BE2C (cell line): ENCODE data around the gene SH3PXD2B.

Experiments
- DNase-seq: peaks from one replicate; pipeline ENCODE4 v3.0.0-alpha.2; 2020
- H3K27me3 ChIP-seq: fragments of 250-450 bp; sonication (Bioruptor Pico); 2 replicates; pipeline ENCODE4 v1.5.1; 2020; ENCODE audit warnings: mild to moderate bottlenecking
- H3K36me3 ChIP-seq: fragments of 250-450 bp; sonication (Bioruptor Pico); 2 replicates; pipeline ENCODE4 v1.5.1; 2020; ENCODE audit warnings: mild to moderate bottlenecking
- H3K4me1 ChIP-seq: fragments of 250-450 bp; sonication (Bioruptor Pico); 2 replicates; pipeline ENCODE4 v1.5.1; 2020
- H3K4me3 ChIP-seq: 2 replicates; pipeline ENCODE4 v1.5.1; 2011; ENCODE audit warnings: low read depth, low read length
- H3K9me3 ChIP-seq: fragments of 250-450 bp; sonication (Bioruptor Pico); 2 replicates; pipeline ENCODE4 v1.5.1; 2020
- CTCF ChIP-seq: IDR thresholded peaks from 2 replicates; pipeline ENCODE4 v1.5.1; 2012; ENCODE audit warnings: mild to moderate bottlenecking, low read depth, low read length

Gene SH3PXD2B

GRCh38 chr5:172364773-172365172, 89.6 kb downstream of the SH3PXD2B start:
- Histone ChIP-seq H3K4me3 (no peak overlapping the region), H3K4me1 (peaks cover 5% of the 10 kb centered on the region; the same call in 1 of the 2 replicates), H3K9me3 (no peaks in the 10 kb centered on the region), H3K27me3 (no peaks in the 10 kb centered on the region), H3K36me3 (no peaks in the 10 kb centered on the region)
- no peak for TF ChIP-seq CTCF
- DNase-seq, result peak; percentile 59

- Histone ChIP-seq H3K27me3 (no peaks in the 10 kb centered on the region), H3K4me3 (no peak overlapping the region), H3K36me3 (no peaks in the 10 kb centered on the region), H3K4me1 (peaks cover 5% of the 10 kb centered on the region; the same call in 1 of the 2 replicates), H3K9me3 (no peaks in the 10 kb centered on the region)
- DNase-seq, result no peak
- TF ChIP-seq CTCF, result 0 out of 2 replicates have a peak, but pooled peaks have one; percentile 11
These were observed 91.6 kb downstream of the SH3PXD2B start for GRCh38 chr5:172362755-172363154.

- Histone ChIP-seq H3K4me3 (no peak overlapping the region), H3K4me1 (peaks cover 5% of the 10 kb centered on the region; the same call in 1 of the 2 replicates), H3K36me3 (no peaks in the 10 kb centered on the region), H3K9me3 (no peaks in the 10 kb centered on the region), H3K27me3 (no peaks in the 10 kb centered on the region)
- no peak for DNase-seq
- no peak for TF ChIP-seq CTCF
These were observed 92.6 kb downstream of the SH3PXD2B start for GRCh38 chr5:172361566-172362238.

- no peak overlapping the region for H3K4me3 ChIP-seq
- no peaks in the 10 kb centered on the region for H3K27me3 ChIP-seq
- peaks cover 4% of the 10 kb centered on the region; the same call in 1 of the 2 replicates for H3K4me1 ChIP-seq
- no peak for TF ChIP-seq CTCF
- no peaks in the 10 kb centered on the region for H3K36me3 ChIP-seq
- no peak for DNase-seq
- no peaks in the 10 kb centered on the region for H3K9me3 ChIP-seq
These were observed 96.0 kb downstream of the SH3PXD2B start for GRCh38 chr5:172358345-172358744.

- DNase-seq, result no peak
- no peak for TF ChIP-seq CTCF
- Histone ChIP-seq H3K9me3 (no peaks in the 10 kb centered on the region), H3K4me3 (no peak overlapping the region), H3K4me1 (peaks cover 4% of the 10 kb centered on the region; the same call in 1 of the 2 replicates), H3K27me3 (no peaks in the 10 kb centered on the region), H3K36me3 (no peaks in the 10 kb centered on the region)
These were observed 97.8 kb downstream of the SH3PXD2B start for GRCh38 chr5:172356527-172356926.

GRCh38 chr5:172356047-172356446, 98.3 kb downstream of the SH3PXD2B start:
- no peaks in the 10 kb centered on the region for H3K9me3 ChIP-seq
- H3K4me1 ChIP-seq, result peaks cover 4% of the 10 kb centered on the region; the same call in 1 of the 2 replicates
- no peak overlapping the region for H3K4me3 ChIP-seq
- H3K27me3 ChIP-seq, result no peaks in the 10 kb centered on the region
- TF ChIP-seq CTCF, result no peak
- H3K36me3 ChIP-seq, result no peaks in the 10 kb centered on the region
- DNase-seq, result no peak
